ENCODE data around the gene CCDC43. TPM values are rescaled to one million over a fixed set of nuclear protein-coding genes. Genes with fewer than 3 reads are reported as not detected.

Gene CCDC43
- total RNA-seq, 1 experiment from 2014 or later = 33.0 TPM

DNA sequence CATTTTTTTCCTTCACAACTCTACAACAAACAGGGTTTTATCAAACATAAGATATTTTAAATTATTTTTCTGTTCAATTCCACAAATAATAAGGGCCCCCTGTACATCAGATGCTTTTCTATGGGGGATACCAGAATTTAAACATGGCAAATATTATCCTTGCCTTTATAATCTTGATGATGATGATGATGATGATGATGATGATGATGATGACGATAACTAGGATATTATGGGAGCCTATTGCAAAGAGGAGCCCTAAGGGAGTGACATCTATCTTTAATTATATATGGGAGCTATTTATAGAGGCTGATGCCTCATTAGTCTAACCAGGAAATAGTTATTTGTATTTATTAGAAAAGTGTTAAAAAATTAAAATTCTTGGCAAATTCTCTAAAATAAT, 26.5 kb downstream of the CCDC43 start:
- Histone ChIP-seq H3K79me2 (ENCODE audit: insufficient read depth, low read length) (no peaks in the 10 kb centered on the region), H3K9ac (ENCODE audit: low read length) (no peak overlapping the region), H3K9me3 (ENCODE audit: control insufficient read depth in 1 of 2, insufficient read depth in 1 of 2, low read depth in 1 of 2, low read length in 2 of 2) (no peaks in the 10 kb centered on the region), H3K4me1 (ENCODE audit: control insufficient read depth in 1 of 2, insufficient read depth in 2 of 2, low read length in 2 of 2) (no peaks in the 10 kb centered on the region), H2AFZ (ENCODE audit: low read depth, low read length, poor library complexity, severe bottlenecking) (no peak overlapping the region), H3K4me2 (ENCODE audit: low read length) (no peak overlapping the region), H3K27ac (ENCODE audit: low read depth, low read length) (no peak overlapping the region), H3K4me3 (replicated peaks in 1 of 2; ENCODE audit: low read depth in 1 of 2, low read length in 2 of 2) (no peak overlapping the region), H3K27me3 (ENCODE audit: insufficient read depth, low read length) (no peaks in the 10 kb centered on the region), H3K9me2 (ENCODE audit: insufficient read depth) (no peaks in the 10 kb centered on the region), H4K20me1 (ENCODE audit: insufficient read depth) (no peaks in the 10 kb centered on the region), H3K36me3 (ENCODE audit: control insufficient read depth in 1 of 2, insufficient read depth in 2 of 2, low read length in 2 of 2) (no peaks in the 10 kb centered on the region)
- ChIA-PET CTCF (no interaction called here), RAD21 (ENCODE audit: low non-redundant PET in 1 of 2, low total read pairs in 2 of 2, uncharacterized antibody in 2 of 2, unreplicated experiment in 2 of 2) (no interaction called here), POLR2A (no interaction called here)
- ATAC-seq (no peak), DNase-seq (ENCODE audit: low read depth, low spot score) (no peak)
- intact Hi-C loops (cut with micrococcal nuclease) = no loop called here
- no TSS peak for BruUV-seq (replicated peaks)
- TF ChIP-seq EGR1 (IDR thresholded peaks at IDR 0.05; ENCODE audit: low read depth) = no peak
- TF ChIP-seq ZNF274 (IDR thresholded peaks at IDR 0.05; ENCODE audit: low read depth, low read length) = no peak
- TF ChIP-seq, protein P1, sequence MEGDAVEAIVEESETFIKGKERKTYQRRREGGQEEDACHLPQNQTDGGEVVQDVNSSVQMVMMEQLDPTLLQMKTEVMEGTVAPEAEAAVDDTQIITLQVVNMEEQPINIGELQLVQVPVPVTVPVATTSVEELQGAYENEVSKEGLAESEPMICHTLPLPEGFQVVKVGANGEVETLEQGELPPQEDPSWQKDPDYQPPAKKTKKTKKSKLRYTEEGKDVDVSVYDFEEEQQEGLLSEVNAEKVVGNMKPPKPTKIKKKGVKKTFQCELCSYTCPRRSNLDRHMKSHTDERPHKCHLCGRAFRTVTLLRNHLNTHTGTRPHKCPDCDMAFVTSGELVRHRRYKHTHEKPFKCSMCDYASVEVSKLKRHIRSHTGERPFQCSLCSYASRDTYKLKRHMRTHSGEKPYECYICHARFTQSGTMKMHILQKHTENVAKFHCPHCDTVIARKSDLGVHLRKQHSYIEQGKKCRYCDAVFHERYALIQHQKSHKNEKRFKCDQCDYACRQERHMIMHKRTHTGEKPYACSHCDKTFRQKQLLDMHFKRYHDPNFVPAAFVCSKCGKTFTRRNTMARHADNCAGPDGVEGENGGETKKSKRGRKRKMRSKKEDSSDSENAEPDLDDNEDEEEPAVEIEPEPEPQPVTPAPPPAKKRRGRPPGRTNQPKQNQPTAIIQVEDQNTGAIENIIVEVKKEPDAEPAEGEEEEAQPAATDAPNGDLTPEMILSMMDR (IDR thresholded peaks at IDR 0.05 in 2 of 3, conservative IDR thresholded peaks at IDR 0.05 in 1 of 3; ENCODE audit: borderline replicate concordance in 1 of 3, insufficient read depth in 1 of 3, low read depth in 2 of 3, low read length in 2 of 3) = no peak
- TF ChIP-seq CEBPB (IDR thresholded peaks at IDR 0.05; ENCODE audit: low read depth) = no peak
- TF ChIP-seq CBX3 (IDR thresholded peaks at IDR 0.05; ENCODE audit: low read depth) = no peak

DNA sequence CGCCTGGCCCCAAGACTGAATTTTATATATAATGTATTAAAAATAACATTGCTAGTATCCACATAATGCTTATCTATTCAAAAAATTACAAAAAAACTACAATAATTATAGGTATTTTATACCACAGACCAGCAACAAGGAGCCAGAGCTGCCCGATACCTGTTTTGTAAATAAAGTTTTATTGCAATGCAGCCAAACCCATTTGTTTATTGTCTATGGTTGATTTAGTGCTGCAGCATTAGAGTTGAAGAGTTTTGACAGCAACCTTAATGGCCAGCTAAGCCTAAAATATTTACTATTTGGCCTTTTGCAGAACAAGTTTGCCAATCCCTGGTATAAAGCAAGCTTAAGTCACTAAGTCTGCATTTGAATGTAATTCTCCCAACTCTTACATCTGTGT, 27.7 kb downstream of the CCDC43 start:
- CTCF ChIA-PET = no interaction called here
- Histone ChIP-seq H3K36me3 (ENCODE audit: control insufficient read depth in 1 of 2, insufficient read depth in 2 of 2, low read length in 2 of 2) (no peaks in the 10 kb centered on the region), H3K4me2 (ENCODE audit: low read length) (no peak overlapping the region), H3K4me1 (ENCODE audit: control insufficient read depth in 1 of 2, insufficient read depth in 2 of 2, low read length in 2 of 2) (no peaks in the 10 kb centered on the region), H3K9me3 (ENCODE audit: control insufficient read depth in 1 of 2, insufficient read depth in 1 of 2, low read depth in 1 of 2, low read length in 2 of 2) (no peaks in the 10 kb centered on the region), H4K20me1 (ENCODE audit: insufficient read depth) (no peaks in the 10 kb centered on the region), H2AFZ (ENCODE audit: low read depth, low read length, poor library complexity, severe bottlenecking) (no peak overlapping the region), H3K9ac (ENCODE audit: low read length) (no peak overlapping the region), H3K79me2 (ENCODE audit: insufficient read depth, low read length) (no peaks in the 10 kb centered on the region), H3K9me2 (ENCODE audit: insufficient read depth) (no peaks in the 10 kb centered on the region), H3K4me3 (replicated peaks in 1 of 2; ENCODE audit: low read depth in 1 of 2, low read length in 2 of 2) (no peak overlapping the region), H3K27me3 (ENCODE audit: insufficient read depth, low read length) (no peaks in the 10 kb centered on the region), H3K27ac (ENCODE audit: low read depth, low read length) (no peak overlapping the region)
- ATAC-seq = no peak
- intact Hi-C loops (cut with micrococcal nuclease) = no loop called here
- POLR2A ChIA-PET = no interaction called here
- no peak for DNase-seq (ENCODE audit: low read depth, low spot score)
- no peak for TF ChIP-seq CEBPB (IDR thresholded peaks at IDR 0.05; ENCODE audit: low read depth)
- TF ChIP-seq SIN3A (IDR thresholded peaks at IDR 0.05; ENCODE audit: low read depth) = no peak
- TF ChIP-seq, protein P2, sequence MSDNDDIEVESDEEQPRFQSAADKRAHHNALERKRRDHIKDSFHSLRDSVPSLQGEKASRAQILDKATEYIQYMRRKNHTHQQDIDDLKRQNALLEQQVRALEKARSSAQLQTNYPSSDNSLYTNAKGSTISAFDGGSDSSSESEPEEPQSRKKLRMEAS (IDR thresholded peaks at IDR 0.05) = no peak
- no peak for TF ChIP-seq ZNF274 (IDR thresholded peaks at IDR 0.05; ENCODE audit: low read depth, low read length)
- TF ChIP-seq YY1 (IDR thresholded peaks at IDR 0.05; ENCODE audit: extremely low read depth, insufficient replicate concordance, low read depth, low read length) = no peak
- TF ChIP-seq SP1 (IDR thresholded peaks at IDR 0.05; ENCODE audit: low read depth) = no peak
- TF ChIP-seq RAD21 (IDR thresholded peaks at IDR 0.05; ENCODE audit: low read depth) = no peak
- no peak for TF ChIP-seq FOSL1 (IDR thresholded peaks at IDR 0.05; ENCODE audit: low read depth)
- TF ChIP-seq, protein P3, sequence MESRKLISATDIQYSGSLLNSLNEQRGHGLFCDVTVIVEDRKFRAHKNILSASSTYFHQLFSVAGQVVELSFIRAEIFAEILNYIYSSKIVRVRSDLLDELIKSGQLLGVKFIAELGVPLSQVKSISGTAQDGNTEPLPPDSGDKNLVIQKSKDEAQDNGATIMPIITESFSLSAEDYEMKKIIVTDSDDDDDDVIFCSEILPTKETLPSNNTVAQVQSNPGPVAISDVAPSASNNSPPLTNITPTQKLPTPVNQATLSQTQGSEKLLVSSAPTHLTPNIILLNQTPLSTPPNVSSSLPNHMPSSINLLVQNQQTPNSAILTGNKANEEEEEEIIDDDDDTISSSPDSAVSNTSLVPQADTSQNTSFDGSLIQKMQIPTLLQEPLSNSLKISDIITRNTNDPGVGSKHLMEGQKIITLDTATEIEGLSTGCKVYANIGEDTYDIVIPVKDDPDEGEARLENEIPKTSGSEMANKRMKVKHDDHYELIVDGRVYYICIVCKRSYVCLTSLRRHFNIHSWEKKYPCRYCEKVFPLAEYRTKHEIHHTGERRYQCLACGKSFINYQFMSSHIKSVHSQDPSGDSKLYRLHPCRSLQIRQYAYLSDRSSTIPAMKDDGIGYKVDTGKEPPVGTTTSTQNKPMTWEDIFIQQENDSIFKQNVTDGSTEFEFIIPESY (IDR thresholded peaks at IDR 0.05; ENCODE audit: extremely low read depth, insufficient replicate concordance, low read length) = no peak
- TF ChIP-seq ZFX (IDR thresholded peaks at IDR 0.05) = no peak
- no TSS peak for BruUV-seq (replicated peaks)
- RAD21 ChIA-PET (ENCODE audit: low non-redundant PET in 1 of 2, low total read pairs in 2 of 2, uncharacterized antibody in 2 of 2, unreplicated experiment in 2 of 2) = no interaction called here

Data from HCT116 (cell line).